Measurements from ENCODE around the gene CCDC40. TPM values are rescaled to one million over a fixed set of nuclear protein-coding genes. Genes with fewer than 3 reads are reported as not detected.

The CCDC40 gene
- total RNA-seq, 2 donors from 2014 or later = 21.7 to 38.9 TPM

DNA sequence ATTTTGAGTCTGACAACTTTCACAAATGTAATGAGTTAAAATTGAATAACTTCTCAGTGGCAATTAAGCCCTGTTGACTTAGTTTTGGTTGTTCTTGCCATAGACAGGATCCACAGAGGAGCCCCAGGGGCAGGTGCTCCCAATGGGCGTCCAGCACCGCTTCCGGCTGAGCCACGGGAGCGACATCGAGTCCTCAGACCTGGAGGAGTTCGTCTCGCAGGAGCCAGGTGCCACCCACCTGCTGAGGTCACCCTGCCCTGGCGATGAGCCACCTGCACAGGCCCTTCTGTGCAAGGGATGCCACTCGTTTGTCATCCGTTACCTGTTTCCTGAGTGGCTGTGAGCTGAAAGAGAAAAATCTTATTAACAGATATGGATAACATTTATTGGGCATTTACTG lies 10.7 kb downstream of the CCDC40 start:
- Mint-ChIP-seq H3K4me1 (no peaks in the 10 kb centered on the region), H3K27ac (no peak overlapping the region), H3K4me3 (no peak overlapping the region), H3K27me3 (ENCODE audit: insufficient read depth) (no peaks in the 10 kb centered on the region), H3K36me3 (ENCODE audit: low read depth) (peaks cover 51% of the 10 kb centered on the region), H3K9me3 (peaks cover 7% of the 10 kb centered on the region)
- no peaks in the 10 kb centered on the region for H3K27me3 ChIP-seq (ENCODE audit: control insufficient read depth, insufficient read depth, low read length, poor library complexity, severe bottlenecking)
- peaks cover 29% of the 10 kb centered on the region for H3K36me3 ChIP-seq (ENCODE audit: control insufficient read depth, insufficient read depth, low read length)
- no peak overlapping the region for H3K27ac ChIP-seq (ENCODE audit: low read depth, low read length)
- peaks cover 7% of the 10 kb centered on the region for H3K9me3 ChIP-seq (ENCODE audit: control insufficient read depth, low read length)
- TF ChIP-seq, protein P1, sequence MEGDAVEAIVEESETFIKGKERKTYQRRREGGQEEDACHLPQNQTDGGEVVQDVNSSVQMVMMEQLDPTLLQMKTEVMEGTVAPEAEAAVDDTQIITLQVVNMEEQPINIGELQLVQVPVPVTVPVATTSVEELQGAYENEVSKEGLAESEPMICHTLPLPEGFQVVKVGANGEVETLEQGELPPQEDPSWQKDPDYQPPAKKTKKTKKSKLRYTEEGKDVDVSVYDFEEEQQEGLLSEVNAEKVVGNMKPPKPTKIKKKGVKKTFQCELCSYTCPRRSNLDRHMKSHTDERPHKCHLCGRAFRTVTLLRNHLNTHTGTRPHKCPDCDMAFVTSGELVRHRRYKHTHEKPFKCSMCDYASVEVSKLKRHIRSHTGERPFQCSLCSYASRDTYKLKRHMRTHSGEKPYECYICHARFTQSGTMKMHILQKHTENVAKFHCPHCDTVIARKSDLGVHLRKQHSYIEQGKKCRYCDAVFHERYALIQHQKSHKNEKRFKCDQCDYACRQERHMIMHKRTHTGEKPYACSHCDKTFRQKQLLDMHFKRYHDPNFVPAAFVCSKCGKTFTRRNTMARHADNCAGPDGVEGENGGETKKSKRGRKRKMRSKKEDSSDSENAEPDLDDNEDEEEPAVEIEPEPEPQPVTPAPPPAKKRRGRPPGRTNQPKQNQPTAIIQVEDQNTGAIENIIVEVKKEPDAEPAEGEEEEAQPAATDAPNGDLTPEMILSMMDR (conservative IDR thresholded peaks at IDR 0.05) = no peak
- whole genome bisulfite sequencing, 2 experiments (ENCODE audit: insufficient coverage in 1 of 2, insufficient read length in 1 of 2) = 96 to 100% methylated on average over 6 to 11 of the region's 11 CpGs
- no peaks in the 10 kb centered on the region for H3K4me1 ChIP-seq (ENCODE audit: control insufficient read depth, insufficient read depth, low read length)
- DNase-seq = no peak
- no peak overlapping the region for H3K4me3 ChIP-seq (ENCODE audit: low read length)
- no peak overlapping the region for H3K9ac ChIP-seq (ENCODE audit: extremely low read depth, low read length, poor library complexity, severe bottlenecking)

DNA sequence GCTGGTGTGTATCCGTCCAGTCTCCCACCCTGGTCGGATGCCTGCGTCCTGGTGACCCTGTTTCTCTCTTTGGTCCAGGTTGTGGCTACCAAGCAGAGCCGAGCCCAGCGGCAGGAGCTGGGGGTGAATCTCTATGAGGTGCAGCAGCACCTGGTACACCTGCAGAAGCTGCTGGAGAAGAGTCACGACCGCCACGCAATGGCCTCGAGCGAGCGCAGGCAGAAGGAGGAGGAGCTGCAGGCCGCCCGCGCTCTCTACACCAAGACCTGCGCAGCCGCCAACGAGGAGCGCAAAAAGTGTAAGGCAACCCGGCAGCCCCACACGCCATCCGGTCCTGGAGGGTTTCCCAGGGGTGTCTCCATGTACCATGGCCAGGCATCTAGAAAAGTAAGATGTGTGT lies 13.5 kb downstream of the CCDC40 start:
- H3K36me3 Mint-ChIP-seq (ENCODE audit: low read depth) = peaks cover 35% of the 10 kb centered on the region
- H3K4me3 Mint-ChIP-seq = no peak overlapping the region
- H3K4me1 Mint-ChIP-seq = no peaks in the 10 kb centered on the region
- no peaks in the 10 kb centered on the region for H3K9me3 Mint-ChIP-seq
- Histone ChIP-seq H3K4me3 (ENCODE audit: low read length) (no peak overlapping the region), H3K27ac (ENCODE audit: low read depth, low read length) (no peak overlapping the region), H3K36me3 (ENCODE audit: control insufficient read depth, insufficient read depth, low read length) (peaks cover 7% of the 10 kb centered on the region), H3K27me3 (ENCODE audit: control insufficient read depth, insufficient read depth, low read length, poor library complexity, severe bottlenecking) (no peaks in the 10 kb centered on the region), H3K4me1 (ENCODE audit: control insufficient read depth, insufficient read depth, low read length) (no peaks in the 10 kb centered on the region), H3K9ac (ENCODE audit: extremely low read depth, low read length, poor library complexity, severe bottlenecking) (no peak overlapping the region), H3K9me3 (ENCODE audit: control insufficient read depth, low read length) (no peaks in the 10 kb centered on the region)
- no peak for DNase-seq
- TF ChIP-seq, protein P1 (conservative IDR thresholded peaks at IDR 0.05) = no peak
- no peaks in the 10 kb centered on the region for H3K27me3 Mint-ChIP-seq (ENCODE audit: insufficient read depth)
- H3K27ac Mint-ChIP-seq = no peak overlapping the region
- 97% methylated on average over 21 of the region's 21 CpGs for WGBS, 2 experiments (ENCODE audit: insufficient coverage in 1 of 2, insufficient read length in 1 of 2)

DNA sequence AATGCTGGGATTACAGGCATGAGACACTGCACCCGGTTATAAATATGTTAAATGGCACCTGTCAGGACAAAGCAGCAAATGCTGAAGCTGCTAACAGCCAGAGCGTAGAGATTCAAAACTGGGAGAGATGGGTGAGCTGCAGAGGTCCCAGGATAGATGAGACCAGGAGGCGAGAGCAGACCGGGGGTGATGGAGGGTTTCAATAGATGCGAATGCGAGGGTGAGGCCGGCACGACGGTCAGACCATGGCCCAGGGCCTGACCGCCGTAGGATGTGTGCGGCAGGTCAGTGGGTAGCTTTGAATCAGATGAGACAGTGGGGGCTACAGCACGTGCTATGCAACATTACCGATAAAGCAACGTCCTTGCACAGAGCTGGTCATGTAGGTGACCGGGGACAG lies 14.3 kb downstream of the CCDC40 start:
- H3K27ac ChIP-seq (ENCODE audit: low read depth, low read length) = no peak overlapping the region
- 85 to 88% methylated on average over 16 of the region's 16 CpGs for WGBS, 2 experiments (ENCODE audit: insufficient coverage in 1 of 2, insufficient read length in 1 of 2)
- H3K36me3 Mint-ChIP-seq (ENCODE audit: low read depth) = peaks cover 30% of the 10 kb centered on the region
- no peak overlapping the region for H3K27ac Mint-ChIP-seq
- no peaks in the 10 kb centered on the region for H3K27me3 ChIP-seq (ENCODE audit: control insufficient read depth, insufficient read depth, low read length, poor library complexity, severe bottlenecking)
- H3K4me3 Mint-ChIP-seq = no peak overlapping the region
- no peaks in the 10 kb centered on the region for H3K9me3 Mint-ChIP-seq
- DNase-seq = no peak
- no peak overlapping the region for H3K9ac ChIP-seq (ENCODE audit: extremely low read depth, low read length, poor library complexity, severe bottlenecking)
- no peaks in the 10 kb centered on the region for H3K4me1 ChIP-seq (ENCODE audit: control insufficient read depth, insufficient read depth, low read length)
- H3K27me3 Mint-ChIP-seq (ENCODE audit: insufficient read depth) = no peaks in the 10 kb centered on the region
- H3K36me3 ChIP-seq (ENCODE audit: control insufficient read depth, insufficient read depth, low read length) = peaks cover 5% of the 10 kb centered on the region
- TF ChIP-seq, protein P1 (conservative IDR thresholded peaks at IDR 0.05) = no peak
- H3K4me1 Mint-ChIP-seq = no peaks in the 10 kb centered on the region
- H3K9me3 ChIP-seq (ENCODE audit: control insufficient read depth, low read length) = no peaks in the 10 kb centered on the region
- H3K4me3 ChIP-seq (ENCODE audit: low read length) = no peak overlapping the region

Data from endodermal cell (in vitro differentiated cells).